ENCODE data around the gene CRLF2.

DNA sequence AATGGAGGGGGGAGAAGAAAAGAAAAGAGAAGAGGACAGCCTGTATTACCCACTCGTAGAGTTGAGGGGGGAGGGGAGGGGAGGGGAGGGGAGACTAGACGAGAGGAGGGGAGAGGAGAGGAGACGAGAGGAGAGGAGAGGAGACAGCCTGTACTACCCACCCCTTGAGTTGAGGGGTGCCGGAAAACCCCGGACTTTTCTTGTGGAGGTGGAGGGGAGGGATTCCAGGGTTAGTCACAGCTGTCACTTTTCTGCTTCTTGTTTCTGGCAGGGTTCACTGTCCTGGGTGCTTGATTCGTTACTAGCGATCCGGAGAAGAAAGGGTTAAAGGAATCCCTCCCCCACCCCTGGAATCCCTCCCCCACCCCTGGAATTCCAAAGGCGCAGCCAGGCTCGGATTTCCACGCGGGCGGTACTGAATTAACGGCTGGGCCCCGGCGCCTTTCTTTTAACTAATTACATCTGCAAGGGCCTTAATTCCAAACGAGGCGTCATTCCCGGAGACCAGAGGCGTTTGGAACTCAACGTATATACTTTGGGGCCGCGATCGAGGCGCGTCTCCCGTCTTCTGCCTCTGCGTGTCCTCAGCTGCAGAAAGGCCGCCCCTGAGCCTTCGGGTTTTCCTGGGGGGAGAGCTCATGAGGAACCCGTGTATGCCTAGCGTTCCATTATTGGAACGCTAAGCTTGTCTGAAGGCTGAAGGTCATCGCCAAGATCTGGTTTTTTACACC is 36.0 kb upstream of the CRLF2 start:
- TF ChIP-seq POLR2AphosphoS5 (IDR thresholded peaks at IDR 0.05): no peak
- TF ChIP-seq, protein P1, sequence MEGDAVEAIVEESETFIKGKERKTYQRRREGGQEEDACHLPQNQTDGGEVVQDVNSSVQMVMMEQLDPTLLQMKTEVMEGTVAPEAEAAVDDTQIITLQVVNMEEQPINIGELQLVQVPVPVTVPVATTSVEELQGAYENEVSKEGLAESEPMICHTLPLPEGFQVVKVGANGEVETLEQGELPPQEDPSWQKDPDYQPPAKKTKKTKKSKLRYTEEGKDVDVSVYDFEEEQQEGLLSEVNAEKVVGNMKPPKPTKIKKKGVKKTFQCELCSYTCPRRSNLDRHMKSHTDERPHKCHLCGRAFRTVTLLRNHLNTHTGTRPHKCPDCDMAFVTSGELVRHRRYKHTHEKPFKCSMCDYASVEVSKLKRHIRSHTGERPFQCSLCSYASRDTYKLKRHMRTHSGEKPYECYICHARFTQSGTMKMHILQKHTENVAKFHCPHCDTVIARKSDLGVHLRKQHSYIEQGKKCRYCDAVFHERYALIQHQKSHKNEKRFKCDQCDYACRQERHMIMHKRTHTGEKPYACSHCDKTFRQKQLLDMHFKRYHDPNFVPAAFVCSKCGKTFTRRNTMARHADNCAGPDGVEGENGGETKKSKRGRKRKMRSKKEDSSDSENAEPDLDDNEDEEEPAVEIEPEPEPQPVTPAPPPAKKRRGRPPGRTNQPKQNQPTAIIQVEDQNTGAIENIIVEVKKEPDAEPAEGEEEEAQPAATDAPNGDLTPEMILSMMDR (IDR thresholded peaks at IDR 0.05): no peak
